Measurements from ENCODE around the gene TBC1D8.

TBC1D8 gene

GRCh38 chr2:101001691-101002561, 149.3 kb downstream of the TBC1D8 start, which contains the start of gene RPL31:
TSS of gene RPL31 (plus strand) at chr2:101002289. CDS start at chr2:101002702, 413 bp downstream.
- peak within 1 kb of the TSS; percentile 78 for H3K4me3 ChIP-seq (replicated peaks; ENCODE audit: insufficient read depth, low read length)
- H3K27ac ChIP-seq (replicated peaks) = peak within 1 kb of the TSS; percentile 92
- no peaks in the 10 kb centered on the region for H3K27me3 ChIP-seq (ENCODE audit: insufficient read depth, poor library complexity, severe bottlenecking)
- TF ChIP-seq SPI1 (IDR thresholded peaks at IDR 0.05; ENCODE audit: borderline replicate concordance, low read depth) = no peak
- TF ChIP-seq REST (IDR thresholded peaks at IDR 0.05; ENCODE audit: insufficient replicate concordance, low read depth) = peak; percentile 87
- TF ChIP-seq POLR2AphosphoS5 (IDR thresholded peaks at IDR 0.05; ENCODE audit: low read depth) = peak; percentile 98
- peak; percentile 89 for TF ChIP-seq GABPA (IDR thresholded peaks at IDR 0.05; ENCODE audit: low read depth)
- TF ChIP-seq CTCF (IDR thresholded peaks at IDR 0.05; ENCODE audit: insufficient read depth, low read length) = no peak
- DNase-seq (ENCODE audit: low read depth in 1 of 2, low spot score in 1 of 2) = peak; percentile 98

- DNase-seq (ENCODE audit: low read depth in 1 of 2, low spot score in 1 of 2) = no peak
- H3K27me3 ChIP-seq (ENCODE audit: insufficient read depth, poor library complexity, severe bottlenecking) = no peaks in the 10 kb centered on the region
- H3K27ac ChIP-seq (replicated peaks) = no peak overlapping the region
- no peak overlapping the region for H3K4me3 ChIP-seq (replicated peaks; ENCODE audit: insufficient read depth, low read length)
- TF ChIP-seq REST (IDR thresholded peaks at IDR 0.05; ENCODE audit: insufficient replicate concordance, low read depth) = no peak
- no peak for TF ChIP-seq SPI1 (IDR thresholded peaks at IDR 0.05; ENCODE audit: borderline replicate concordance, low read depth)
- no peak for TF ChIP-seq CTCF (IDR thresholded peaks at IDR 0.05; ENCODE audit: insufficient read depth, low read length)
- TF ChIP-seq GABPA (IDR thresholded peaks at IDR 0.05; ENCODE audit: low read depth) = no peak
- TF ChIP-seq POLR2AphosphoS5 (IDR thresholded peaks at IDR 0.05; ENCODE audit: low read depth) = no peak
Measured at GRCh38 chr2:100999995-101000394, 151.2 kb downstream of the TBC1D8 start.

- no peak for TF ChIP-seq REST (IDR thresholded peaks at IDR 0.05; ENCODE audit: insufficient replicate concordance, low read depth)
- TF ChIP-seq POLR2AphosphoS5 (IDR thresholded peaks at IDR 0.05; ENCODE audit: low read depth) = no peak
- no peak for TF ChIP-seq CTCF (IDR thresholded peaks at IDR 0.05; ENCODE audit: insufficient read depth, low read length)
- TF ChIP-seq SPI1 (IDR thresholded peaks at IDR 0.05; ENCODE audit: borderline replicate concordance, low read depth) = no peak
- TF ChIP-seq GABPA (IDR thresholded peaks at IDR 0.05; ENCODE audit: low read depth) = no peak
- no peak overlapping the region for H3K27ac ChIP-seq (replicated peaks)
- H3K4me3 ChIP-seq (replicated peaks; ENCODE audit: insufficient read depth, low read length) = no peak overlapping the region
- no peaks in the 10 kb centered on the region for H3K27me3 ChIP-seq (ENCODE audit: insufficient read depth, poor library complexity, severe bottlenecking)
- no peak for DNase-seq (ENCODE audit: low read depth in 1 of 2, low spot score in 1 of 2)
Measured at GRCh38 chr2:100998235-100998573, 153.0 kb downstream of the TBC1D8 start.

Data from HL-60 (cell line).